ENCODE measurements around the gene IP6K1. TPM values are rescaled to one million over a fixed set of nuclear protein-coding genes. Genes with fewer than 3 reads are reported as not detected.

IP6K1 gene
- total RNA-seq, 3 donors from 2014 or later, result 24.8 to 45.9 (median 45.8) TPM

DNA sequence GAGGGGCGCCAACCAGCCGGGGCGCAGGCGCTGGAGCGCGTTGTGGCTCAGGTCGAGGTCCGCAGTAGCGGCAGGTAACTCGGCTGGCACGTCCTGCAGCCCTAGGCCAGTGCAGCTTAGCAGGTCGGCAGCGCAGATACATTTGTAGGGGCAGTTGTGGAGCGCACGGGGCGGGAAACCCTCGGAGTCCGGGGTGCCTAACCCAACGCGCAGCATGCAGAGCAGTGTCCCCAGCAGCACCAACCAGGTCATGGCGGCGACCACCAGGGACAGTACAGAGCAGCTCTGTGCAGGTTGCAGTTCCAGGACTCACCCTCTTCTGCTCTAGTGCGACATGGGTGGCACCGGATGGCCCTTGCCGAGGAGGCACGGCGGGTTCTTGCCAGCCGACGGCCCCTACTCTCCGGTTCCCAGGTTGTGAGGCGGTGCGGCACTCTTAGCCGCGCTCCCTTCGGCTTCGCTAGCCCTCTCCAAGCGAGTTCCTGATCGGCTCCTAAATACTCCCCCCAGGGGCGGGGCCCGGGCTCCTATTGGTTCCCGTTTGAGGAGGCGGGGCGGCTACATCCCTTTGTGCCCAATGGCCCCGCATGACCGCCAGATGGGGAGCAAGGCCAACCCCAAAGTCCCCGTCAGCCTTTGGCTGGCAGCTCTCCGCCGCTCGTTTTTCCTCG is 67.0 kb downstream of the IP6K1 start, which contains the start of gene AMIGO3:
Gene AMIGO3 (minus strand): TSS at position 471 of the 671 bp plus-strand sequence. CDS start 219 bp downstream, at position 252.
- Histone ChIP-seq H3K4me3 (peak within 1 kb of the TSS; percentile 53 to 70 (median 57)), H3K9me3 (no peaks in the 10 kb centered on the region), H3K27ac (peak within 1 kb of the TSS; percentile 41 to 52), H3K4me1 (peaks cover 10 to 11% of the 10 kb centered on the region in 2 donors), H3K36me3 (no peaks in the 10 kb centered on the region), H3K27me3 (no peaks in the 10 kb centered on the region)
- intact Hi-C loops (cut with DNase I; ENCODE audit: low total_unique reads), result no loop called here
- DNase-seq (ENCODE audit: low spot score in 2 of 2), result peak; percentile 93 to 96
- peak in 2 of 3 donors; percentile 40 to 57 for TF ChIP-seq POLR2AphosphoS5 (IDR thresholded peaks at IDR 0.05)
- peak; percentile 13 for TF ChIP-seq POLR2A (IDR thresholded peaks at IDR 0.05)
- peak; percentile 42 to 81 (median 61) for TF ChIP-seq CTCF (IDR thresholded peaks at IDR 0.05)

- H3K27ac ChIP-seq, result no peak overlapping the region
- H3K27me3 ChIP-seq, result no peaks in the 10 kb centered on the region
- intact Hi-C loops (cut with DNase I; ENCODE audit: low total_unique reads), result no loop called here
- no peaks in the 10 kb centered on the region for H3K9me3 ChIP-seq
- peak in 1 of 2 donors; percentile 53 for DNase-seq (ENCODE audit: low spot score in 2 of 2)
- H3K4me3 ChIP-seq, result peak overlapping the region; percentile 53 to 70 (median 57)
- peaks cover 10 to 11% of the 10 kb centered on the region in 2 donors for H3K4me1 ChIP-seq
- no peaks in the 10 kb centered on the region for H3K36me3 ChIP-seq
- TF ChIP-seq POLR2AphosphoS5 (IDR thresholded peaks at IDR 0.05), result no peak
- no peak for TF ChIP-seq CTCF (IDR thresholded peaks at IDR 0.05)
- no peak for TF ChIP-seq POLR2A (IDR thresholded peaks at IDR 0.05)
These were observed 67.5 kb downstream of the IP6K1 start for GRCh38 chr3:49718858-49719213.

- Histone ChIP-seq H3K4me1 (peaks cover 10 to 11% of the 10 kb centered on the region in 2 donors), H3K27ac (no peak overlapping the region), H3K27me3 (no peaks in the 10 kb centered on the region), H3K4me3 (peak overlapping the region in 2 of 3 donors; percentile 57 to 70), H3K9me3 (no peaks in the 10 kb centered on the region), H3K36me3 (no peaks in the 10 kb centered on the region)
- TF ChIP-seq POLR2AphosphoS5 (IDR thresholded peaks at IDR 0.05) (no peak), POLR2A (IDR thresholded peaks at IDR 0.05) (no peak), CTCF (IDR thresholded peaks at IDR 0.05) (no peak)
- intact Hi-C loops (cut with DNase I; ENCODE audit: low total_unique reads), result no loop called here
- peak in 1 of 2 donors; percentile 41 for DNase-seq (ENCODE audit: low spot score in 2 of 2)
These were observed 68.1 kb downstream of the IP6K1 start for GRCh38 chr3:49717959-49718857.

- no peaks in the 10 kb centered on the region for H3K27me3 ChIP-seq
- H3K4me3 ChIP-seq, result no peak overlapping the region
- H3K27ac ChIP-seq, result no peak overlapping the region
- peaks cover 2 to 6% of the 10 kb centered on the region in 2 donors for H3K4me1 ChIP-seq
- intact Hi-C loops (cut with DNase I; ENCODE audit: low total_unique reads), result no loop called here
- no peaks in the 10 kb centered on the region for H3K36me3 ChIP-seq
- no peaks in the 10 kb centered on the region for H3K9me3 ChIP-seq
- peak in 1 of 2 donors; percentile 50 for DNase-seq (ENCODE audit: low spot score in 2 of 2)
- TF ChIP-seq POLR2A (IDR thresholded peaks at IDR 0.05) (no peak), CTCF (IDR thresholded peaks at IDR 0.05) (no peak)
These were observed 69.0 kb downstream of the IP6K1 start for GRCh38 chr3:49717211-49717958.

Measured in breast epithelium (tissue), 4 donors.